Tibial nerve (tissue), 4 donors: ENCODE data around the gene CRACR2A.

Source experiments
- CTCF ChIP-seq, 5 experiments: fragments of 200-600 bp in 3 of 5; fragments of 450-650 bp in 2 of 5; sonication (generic) in 3 of 5; IDR thresholded peaks; one replicate each; pipeline ENCODE4 v1.5.1; 2016 to 2019; ENCODE audit warnings: antibody characterized with exemption in 5 of 5, mild to moderate bottlenecking in 3 of 5, moderate library complexity in 2 of 5
- EP300 ChIP-seq, 2 donors: sonication (generic); formaldehyde crosslinking; IDR thresholded peaks; one replicate each; pipeline ENCODE4 v1.6.1; 2017; ENCODE audit warnings: antibody characterized with exemption in 2 of 2, mild to moderate bottlenecking in 1 of 2
- POLR2A ChIP-seq, 2 donors: fragments of 450-650 bp; IDR thresholded peaks; one replicate each; pipeline ENCODE4 v1.6.1; 2017; ENCODE audit warnings: antibody characterized with exemption in 2 of 2, mild to moderate bottlenecking in 2 of 2, moderate library complexity in 2 of 2

GRCh38 chr12:3727877-3728632 is 24.9 kb downstream of the CRACR2A start:
- TF ChIP-seq CTCF (IDR thresholded peaks at IDR 0.05) (no peak), POLR2A (IDR thresholded peaks at IDR 0.05) (no peak), EP300 (IDR thresholded peaks at IDR 0.05) (no peak)
